HCT116 (cell line): ENCODE data around the gene CCDC63. TPM values are rescaled to one million over a fixed set of nuclear protein-coding genes. Genes with fewer than 3 reads are reported as not detected.

ENCODE experiments used
- ATAC-seq: fragments of 200-7000 bp; cut with Tn5 transposase; 2 replicates; pipeline ENCODE4 v1.9.1; 2020; ENCODE audit warnings: mild to moderate bottlenecking, moderate library complexity
- BruUV-seq: library from RNA; stranded (reverse); fragments of 400-500 nt; replicated peaks from 2 replicates; lab custom pipeline; 2021; lab: Mats Ljungman, UMichigan
- CTCF ChIA-PET: fragments of 300-600 bp; sonication (Branson Sonifier 250); formaldehyde crosslinking; loops from one replicate; lab custom pipeline; 2021; ENCODE audit warnings: antibody characterized with exemption; lab: Charles Lee
- POLR2A ChIA-PET: fragments of 300-600, 350-600 bp; sonication (Branson Sonifier 250); formaldehyde crosslinking; loops from one replicate; lab custom pipeline; 2021; ENCODE audit warnings: antibody characterized with exemption; lab: Charles Lee
- RAD21 ChIA-PET, 2 experiments: fragments of 300-600 bp; sonication (Branson Sonifier 250); formaldehyde crosslinking; loops; one replicate each; lab custom pipeline; 2023; ENCODE audit warnings: low total read pairs in 2 of 2; ENCODE audit not compliant: uncharacterized antibody in 2 of 2, unreplicated experiment in 2 of 2, low non-redundant PET in 1 of 2; lab: Charles Lee
- DNase-seq: peaks from one replicate; pipeline ENCODE4 v3.0.0-alpha.2; 2010; ENCODE audit warnings: low read depth, low spot score
- H2AFZ ChIP-seq: fragments of 200-600 bp; shearing (Covaris generic), sonication (generic); 2 replicates; pipeline ENCODE4 v1.6.1; 2017; ENCODE audit warnings: low read depth, mixed run types, mixed read lengths, antibody characterized with exemption, low read length; ENCODE audit not compliant: poor library complexity, severe bottlenecking
- H3K27ac ChIP-seq: 2 replicates; pipeline ENCODE4 v1.5.1; 2012; ENCODE audit warnings: low read depth, low read length
- H3K27me3 ChIP-seq: fragments of 200-600 bp; sonication (generic); 2 replicates; pipeline ENCODE4 v1.6.1; 2016; ENCODE audit warnings: mixed run types, low read length, mixed read lengths; ENCODE audit not compliant: insufficient read depth
- H3K36me3 ChIP-seq, 2 experiments: fragments of 200-500 bp in 1 of 2; fragments of 200-600 bp in 1 of 2; sonication (Bioruptor generic) in 1 of 2; sonication (generic) in 1 of 2; 2 replicates each; pipeline versions ENCODE4 v1.5.1 to v1.6.1; 2014 to 2016; ENCODE audit warnings: low read length in 2 of 2, inconsistent platforms in 1 of 2, mixed read lengths in 1 of 2, mixed run types in 1 of 2; ENCODE audit not compliant: insufficient read depth in 2 of 2, control insufficient read depth in 1 of 2
- H3K4me1 ChIP-seq, 2 experiments: fragments of 200-600 bp in 1 of 2; sonication (generic) in 1 of 2; 2 replicates each; pipeline versions ENCODE4 v1.5.1 to v1.6.1; 2012 to 2017; ENCODE audit warnings: low read length in 2 of 2, inconsistent platforms in 1 of 2, mild to moderate bottlenecking in 1 of 2, mixed read lengths in 1 of 2, mixed run types in 1 of 2, moderate library complexity in 1 of 2; ENCODE audit not compliant: insufficient read depth in 2 of 2, control insufficient read depth in 1 of 2
- H3K4me2 ChIP-seq: fragments of 200-600 bp; sonication (generic); 2 replicates; pipeline ENCODE4 v1.6.1; 2017; ENCODE audit warnings: mixed run types, low read length, mixed read lengths
- H3K4me3 ChIP-seq, 2 experiments: fragments of 200-600 bp in 1 of 2; sonication (generic) in 1 of 2; replicated peaks in 1 of 2; 2 replicates each; pipeline ENCODE4 v1.5.1; 2011 to 2016; ENCODE audit warnings: low read length in 2 of 2, control low read depth in 1 of 2, low read depth in 1 of 2, mild to moderate bottlenecking in 1 of 2, mixed read lengths in 1 of 2, mixed run types in 1 of 2
- H3K79me2 ChIP-seq: fragments of 200-600 bp; sonication (generic); 2 replicates; pipeline ENCODE4 v1.6.1; 2017; ENCODE audit warnings: mild to moderate bottlenecking, mixed run types, low read length, moderate library complexity, mixed read lengths; ENCODE audit not compliant: insufficient read depth
- H3K9ac ChIP-seq: fragments of 200-600 bp; sonication (generic); 2 replicates; pipeline ENCODE4 v1.6.1; 2016; ENCODE audit warnings: low read length, mixed read lengths
- H3K9me2 ChIP-seq: fragments of 200-600 bp; sonication (generic), shearing (Covaris generic); 2 replicates; pipeline ENCODE4 v1.6.1; 2017; ENCODE audit warnings: mixed run types, mild to moderate bottlenecking, moderate library complexity; ENCODE audit not compliant: insufficient read depth
- H3K9me3 ChIP-seq, 2 experiments: fragments of 200-500 bp in 1 of 2; fragments of 200-600 bp in 1 of 2; sonication (Bioruptor generic) in 1 of 2; sonication (generic) in 1 of 2; 2 replicates each; pipeline ENCODE4 v1.6.1; 2014 to 2017; ENCODE audit warnings: low read length in 2 of 2, mixed read lengths in 2 of 2, inconsistent platforms in 1 of 2, low read depth in 1 of 2, mild to moderate bottlenecking in 1 of 2, mixed run types in 1 of 2, moderate library complexity in 1 of 2; ENCODE audit not compliant: control insufficient read depth in 1 of 2, insufficient read depth in 1 of 2
- H4K20me1 ChIP-seq: fragments of 200-600 bp; sonication (generic), shearing (Covaris generic); 2 replicates; pipeline ENCODE4 v1.6.1; 2017; ENCODE audit warnings: mixed run types, mild to moderate bottlenecking, moderate library complexity; ENCODE audit not compliant: insufficient read depth
- CEBPB ChIP-seq: IDR thresholded peaks from 2 replicates; pipeline ENCODE4 v1.6.1; 2012; ENCODE audit warnings: low read depth
- EZH2phosphoT487 ChIP-seq: fragments of 200-600 bp; IDR thresholded peaks from 2 replicates; pipeline ENCODE4 v1.6.1; 2018; ENCODE audit warnings: antibody characterized with exemption, borderline replicate concordance
- JUND ChIP-seq: IDR thresholded peaks from 2 replicates; pipeline ENCODE4 v1.6.1; 2012
- SP1 ChIP-seq: IDR thresholded peaks from 2 replicates; pipeline ENCODE4 v1.6.1; 2012; ENCODE audit warnings: low read depth
- YY1 ChIP-seq: IDR thresholded peaks from 2 replicates; pipeline ENCODE4 v1.6.1; 2011; ENCODE audit warnings: low read length, low read depth, moderate library complexity, mild to moderate bottlenecking; ENCODE audit not compliant: insufficient replicate concordance; ENCODE audit errors: extremely low read depth
- intact Hi-C: fragments of 100-400 bp; cut with micrococcal nuclease; formaldehyde crosslinking; loops from 2 replicates; pipeline ENCODE4 v1.10.0; 2022
- total RNA-seq: library from RNA; stranded (reverse); gene quantifications from one replicate; pipeline ENCODE4 v1.2.1, GENCODE V29; 2021; ENCODE audit not compliant: unreplicated experiment

Gene CCDC63
- total RNA-seq, 1 experiment from 2014 or later: 0.47 TPM

- POLR2A ChIA-PET: no interaction called here
- Histone ChIP-seq H4K20me1 (no peaks in the 10 kb centered on the region), H3K9ac (no peak overlapping the region), H3K27me3 (no peaks in the 10 kb centered on the region), H3K4me1 (peaks cover 7 to 42% of the 10 kb centered on the region in 2 experiments), H3K9me2 (no peaks in the 10 kb centered on the region), H3K79me2 (no peaks in the 10 kb centered on the region), H3K36me3 (no peaks in the 10 kb centered on the region), H2AFZ (no peak overlapping the region), H3K4me2 (no peak overlapping the region), H3K4me3 (no peak overlapping the region), H3K9me3 (no peaks in the 10 kb centered on the region), H3K27ac (no peak overlapping the region)
- intact Hi-C loops: no loop called here
- ATAC-seq (no peak), DNase-seq (no peak)
- BruUV-seq: no TSS peak
- CTCF ChIA-PET: no interaction called here
- RAD21 ChIA-PET: no interaction called here
- no peak for TF ChIP-seq EZH2phosphoT487
- no peak for TF ChIP-seq SP1
- no peak for TF ChIP-seq CEBPB
Observed at GRCh38 chr12:110923192-110923591, 76.4 kb downstream of the CCDC63 start.

GRCh38 chr12:110923692-110924334, 77.0 kb downstream of the CCDC63 start:
- POLR2A ChIA-PET: no interaction called here

More at GRCh38 chr12:110923692-110924334, 77.0 kb downstream of the CCDC63 start:
- Histone ChIP-seq H3K4me3 (no peak overlapping the region), H2AFZ (no peak overlapping the region), H3K27ac (no peak overlapping the region), H3K9ac (no peak overlapping the region), H3K9me2 (no peaks in the 10 kb centered on the region), H3K9me3 (no peaks in the 10 kb centered on the region), H3K36me3 (no peaks in the 10 kb centered on the region), H4K20me1 (no peaks in the 10 kb centered on the region), H3K4me2 (no peak overlapping the region), H3K79me2 (no peaks in the 10 kb centered on the region), H3K27me3 (no peaks in the 10 kb centered on the region), H3K4me1 (peaks cover 6 to 37% of the 10 kb centered on the region in 2 experiments; a peak in 2 of 4 replicates)
- TF ChIP-seq JUND (no peak), YY1 (no peak)
- no peak for ATAC-seq
- RAD21 ChIA-PET: no interaction called here
- DNase-seq: no peak
- no TSS peak for BruUV-seq
- CTCF ChIA-PET: no interaction called here
- intact Hi-C loops: no loop called here
